ENCODE results near the gene CDH20. TPM values are rescaled to one million over a fixed set of nuclear protein-coding genes. Genes with fewer than 3 reads are reported as not detected.

Gene CDH20
- total and polyA plus RNA-seq, 2 of the 13 experiments (the other 11 are each of a cell fraction or from before 2014, with no cell fraction given), result not detected

GRCh38 chr18:61414086-61414485 lies 80.9 kb downstream of the CDH20 start:
- no peak for TF ChIP-seq ZNF234 (CRISPR knock-in tag; conservative IDR thresholded peaks at IDR 0.05)
- no peak for TF ChIP-seq ZNF556 (CRISPR knock-in tag; IDR thresholded peaks at IDR 0.05; ENCODE audit: borderline replicate concordance)
- no peak for TF ChIP-seq SMAD3 (CRISPR knock-in tag; IDR thresholded peaks at IDR 0.05)
- no peak for TF ChIP-seq ZNF253 (CRISPR knock-in tag; IDR thresholded peaks at IDR 0.05; ENCODE audit: borderline replicate concordance)
- no peak for TF ChIP-seq ZNF768 (CRISPR knock-in tag; IDR thresholded peaks at IDR 0.05)
- TF ChIP-seq ZNF318 (CRISPR knock-in tag; IDR thresholded peaks at IDR 0.05), result no peak
- TF ChIP-seq DMTF1 (CRISPR knock-in tag; IDR thresholded peaks at IDR 0.05), result no peak
- TF ChIP-seq RARG (CRISPR knock-in tag; IDR thresholded peaks at IDR 0.05; ENCODE audit: low read depth), result no peak
- intact Hi-C loops (cut with micrococcal nuclease; ENCODE audit: unreplicated experiment), result loop anchor here (10.0 kb wide), 1 partner anchor 639 kb away; no protein-coding TSS in a partner anchor
- H4K20me1 ChIP-seq (ENCODE audit: insufficient read depth, low read length), result no peaks in the 10 kb centered on the region
- no peak overlapping the region for H3K9ac ChIP-seq (ENCODE audit: insufficient read depth, low read depth, low read length)
- ATAC-seq (no peak), DNase-seq (ENCODE audit: low spot score) (no peak), FAIRE-seq (no peak)
- ChIA-PET POLR2A (no interaction called here), CTCF (ENCODE audit: low intra/inter-chr PET ratio, low total read pairs) (no interaction called here)
- H3K27me3 ChIP-seq (ENCODE audit: control insufficient read depth in 1 of 2, insufficient read depth in 2 of 2, low read length in 2 of 2), result no peaks in the 10 kb centered on the region
- H3K79me2 ChIP-seq (ENCODE audit: insufficient read depth, low read length), result no peaks in the 10 kb centered on the region
- H3K27ac ChIP-seq (ENCODE audit: extremely low read length, insufficient read depth, low read length), result no peak overlapping the region
- no TSS peak for BruUV-seq (replicated peaks)
- in situ Hi-C loops (cut with HindIII; ENCODE audit: extremely low pct_ligation_motif_present, low pct_unique_long_range_greater_than_20kb), result no loop called here
- no peak overlapping the region for H3K4me2 ChIP-seq (ENCODE audit: low read depth, low read length)
- H3K4me3 ChIP-seq (replicated peaks in 1 of 3; ENCODE audit: insufficient read depth in 1 of 3, low read depth in 2 of 3, low read length in 3 of 3), result no peak overlapping the region
- no peaks in the 10 kb centered on the region for H3K4me1 ChIP-seq (ENCODE audit: insufficient read depth, low read length)
- no peak overlapping the region for H2AFZ ChIP-seq (ENCODE audit: low read length)
- H3K9me3 ChIP-seq (ENCODE audit: low read length), result no peaks in the 10 kb centered on the region
- no peaks in the 10 kb centered on the region for H3K36me3 ChIP-seq (replicated peaks in 1 of 2; ENCODE audit: control insufficient read depth in 1 of 2, insufficient read depth in 2 of 2, low read length in 2 of 2)
- WGBS (ENCODE audit: low lambda C conversion rate), result under 1% methylated on average over 4 of the region's 4 CpGs
